ENCODE measurements around the gene ANO6. TPM values are rescaled to one million over a fixed set of nuclear protein-coding genes. Genes with fewer than 3 reads are reported as not detected.

The ANO6 gene
- total RNA-seq, 2 experiments from 2014 or later: 13.1 to 13.6 TPM

DNA sequence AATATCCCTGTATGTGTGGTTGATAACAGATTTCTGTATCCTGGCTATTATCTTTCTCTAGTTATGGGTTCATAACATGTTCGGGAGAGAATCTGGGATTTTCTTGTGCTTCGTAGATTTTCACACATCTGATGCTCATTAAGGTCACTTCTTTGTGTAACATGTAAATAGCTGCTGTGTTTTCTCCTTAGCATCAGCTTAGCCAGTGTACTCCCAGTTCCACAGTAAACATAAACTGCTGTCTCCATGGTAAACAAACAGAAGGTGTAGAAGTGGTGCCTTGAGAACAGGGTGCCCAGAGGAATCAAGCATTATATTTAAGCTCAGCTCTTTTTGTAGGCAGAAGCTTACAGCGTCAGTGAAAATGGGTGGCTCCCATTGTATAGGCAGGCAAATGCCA lies 88.0 kb downstream of the ANO6 start:
- H3K4me1 Mint-ChIP-seq (ENCODE audit: low read depth): no peaks in the 10 kb centered on the region
- ATAC-seq (no peak), DNase-seq (no peak)
- no peaks in the 10 kb centered on the region for H3K9me3 Mint-ChIP-seq
- POLR2A ChIA-PET: interaction anchor here (0.6 kb wide), 1 partner anchor 41 kb away, joined by 4 read pairs; no protein-coding TSS in a partner anchor
- no peak overlapping the region for H3K4me3 Mint-ChIP-seq
- H3K27ac Mint-ChIP-seq: no peak overlapping the region
- TF ChIP-seq, protein P1, sequence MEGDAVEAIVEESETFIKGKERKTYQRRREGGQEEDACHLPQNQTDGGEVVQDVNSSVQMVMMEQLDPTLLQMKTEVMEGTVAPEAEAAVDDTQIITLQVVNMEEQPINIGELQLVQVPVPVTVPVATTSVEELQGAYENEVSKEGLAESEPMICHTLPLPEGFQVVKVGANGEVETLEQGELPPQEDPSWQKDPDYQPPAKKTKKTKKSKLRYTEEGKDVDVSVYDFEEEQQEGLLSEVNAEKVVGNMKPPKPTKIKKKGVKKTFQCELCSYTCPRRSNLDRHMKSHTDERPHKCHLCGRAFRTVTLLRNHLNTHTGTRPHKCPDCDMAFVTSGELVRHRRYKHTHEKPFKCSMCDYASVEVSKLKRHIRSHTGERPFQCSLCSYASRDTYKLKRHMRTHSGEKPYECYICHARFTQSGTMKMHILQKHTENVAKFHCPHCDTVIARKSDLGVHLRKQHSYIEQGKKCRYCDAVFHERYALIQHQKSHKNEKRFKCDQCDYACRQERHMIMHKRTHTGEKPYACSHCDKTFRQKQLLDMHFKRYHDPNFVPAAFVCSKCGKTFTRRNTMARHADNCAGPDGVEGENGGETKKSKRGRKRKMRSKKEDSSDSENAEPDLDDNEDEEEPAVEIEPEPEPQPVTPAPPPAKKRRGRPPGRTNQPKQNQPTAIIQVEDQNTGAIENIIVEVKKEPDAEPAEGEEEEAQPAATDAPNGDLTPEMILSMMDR (IDR thresholded peaks at IDR 0.05): no peak
- intact Hi-C loops (cut with micrococcal nuclease): no loop called here
- no peaks in the 10 kb centered on the region for H3K27me3 Mint-ChIP-seq
- CTCF ChIA-PET: no interaction called here
- H3K36me3 Mint-ChIP-seq (ENCODE audit: low read depth): peaks cover 14% of the 10 kb centered on the region

- Mint-ChIP-seq H3K27ac (no peak overlapping the region), H3K27me3 (no peaks in the 10 kb centered on the region), H3K4me1 (ENCODE audit: low read depth) (no peaks in the 10 kb centered on the region), H3K4me3 (no peak overlapping the region), H3K36me3 (ENCODE audit: low read depth) (peaks cover 14% of the 10 kb centered on the region), H3K9me3 (no peaks in the 10 kb centered on the region)
- TF ChIP-seq, protein P1 (IDR thresholded peaks at IDR 0.05): no peak
- POLR2A ChIA-PET: no interaction called here
- CTCF ChIA-PET: no interaction called here
- DNase-seq (no peak), ATAC-seq (no peak)
- intact Hi-C loops (cut with micrococcal nuclease): no loop called here
These were observed 88.8 kb downstream of the ANO6 start for GRCh38 chr12:45304514-45305178.

DNA sequence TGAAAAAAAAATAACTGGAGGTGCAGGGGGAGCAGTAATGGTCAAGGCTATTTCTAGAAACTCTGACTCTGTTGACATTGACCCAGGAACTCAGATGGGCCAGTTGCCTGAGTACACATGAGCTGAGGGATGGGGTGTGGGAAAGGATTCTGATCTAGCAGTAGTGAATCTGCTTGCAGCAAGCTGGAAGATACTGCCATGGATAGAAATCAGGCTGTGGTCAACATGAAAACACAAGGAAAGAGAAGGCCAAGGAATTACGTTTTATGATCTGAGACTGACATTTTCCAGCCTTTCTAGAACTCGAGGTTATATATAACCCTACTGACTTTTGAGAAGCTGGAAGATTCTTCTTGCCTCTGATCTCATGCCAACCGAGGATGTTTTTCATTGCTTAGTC lies 90.0 kb downstream of the ANO6 start:
- DNase-seq: no peak
- no peak overlapping the region for H3K27ac Mint-ChIP-seq
- TF ChIP-seq, protein P1 (IDR thresholded peaks at IDR 0.05): no peak
- H3K27me3 Mint-ChIP-seq: no peaks in the 10 kb centered on the region
- no peak for ATAC-seq
- H3K4me1 Mint-ChIP-seq (ENCODE audit: low read depth): no peaks in the 10 kb centered on the region
- H3K36me3 Mint-ChIP-seq (ENCODE audit: low read depth): peaks cover 14% of the 10 kb centered on the region
- H3K4me3 Mint-ChIP-seq: no peak overlapping the region
- CTCF ChIA-PET: no interaction called here
- no peaks in the 10 kb centered on the region for H3K9me3 Mint-ChIP-seq
- POLR2A ChIA-PET: no interaction called here
- intact Hi-C loops (cut with micrococcal nuclease): no loop called here

GRCh38 chr12:45309836-45310626 lies 94.1 kb downstream of the ANO6 start:
- TF ChIP-seq, protein P1 (IDR thresholded peaks at IDR 0.05): no peak
- POLR2A ChIA-PET: interaction anchor here (0.6 to 0.9 kb wide), 2 partner anchors 9 to 34 kb away, joined by 3 read pairs; no protein-coding TSS in a partner anchor
- H3K4me1 Mint-ChIP-seq (ENCODE audit: low read depth): no peaks in the 10 kb centered on the region
- CTCF ChIA-PET: interaction anchor here (0.7 kb wide), 1 partner anchor 53 kb away, joined by 3 read pairs; no protein-coding TSS in a partner anchor
- H3K27me3 Mint-ChIP-seq: no peaks in the 10 kb centered on the region
- H3K9me3 Mint-ChIP-seq: no peaks in the 10 kb centered on the region
- peaks cover 12% of the 10 kb centered on the region for H3K36me3 Mint-ChIP-seq (ENCODE audit: low read depth)
- no peak overlapping the region for H3K4me3 Mint-ChIP-seq
- no peak for ATAC-seq
- DNase-seq: no peak
- intact Hi-C loops (cut with micrococcal nuclease): no loop called here
- no peak overlapping the region for H3K27ac Mint-ChIP-seq

GRCh38 chr12:45310627-45310968 lies 94.7 kb downstream of the ANO6 start:
- Mint-ChIP-seq H3K9me3 (peaks cover 2% of the 10 kb centered on the region), H3K27me3 (no peaks in the 10 kb centered on the region), H3K27ac (no peak overlapping the region), H3K36me3 (ENCODE audit: low read depth) (peaks cover 12% of the 10 kb centered on the region), H3K4me1 (ENCODE audit: low read depth) (peaks cover 3% of the 10 kb centered on the region), H3K4me3 (no peak overlapping the region)
- intact Hi-C loops (cut with micrococcal nuclease): no loop called here
- ATAC-seq (no peak), DNase-seq (no peak)
- ChIA-PET POLR2A (interaction anchor here (0.9 kb wide), 1 partner anchor 9 kb away, joined by 3 read pairs; no protein-coding TSS in a partner anchor), CTCF (interaction anchor here (0.7 kb wide), 1 partner anchor 54 kb away, joined by 3 read pairs; no protein-coding TSS in a partner anchor)
- TF ChIP-seq, protein P1 (IDR thresholded peaks at IDR 0.05): no peak
